ENCODE measurements around the gene TMIGD1. TPM values are rescaled to one million over a fixed set of nuclear protein-coding genes. Genes with fewer than 3 reads are reported as not detected.

TMIGD1 gene
- total and polyA plus RNA-seq, 2 of the 13 experiments (the other 11 are each of a cell fraction or from before 2014, with no cell fraction given), result not detected

GRCh38 chr17:30302241-30302640, 31.6 kb downstream of the TMIGD1 start:
- no peaks in the 10 kb centered on the region for H3K4me1 ChIP-seq (ENCODE audit: insufficient read depth, low read length)
- no peak overlapping the region for H3K4me2 ChIP-seq (ENCODE audit: low read depth, low read length)
- no peak for ATAC-seq
- peaks cover 9% of the 10 kb centered on the region; the same call in 1 of the 2 replicates for H3K9me3 ChIP-seq (ENCODE audit: low read length)
- no TSS peak for BruUV-seq (replicated peaks)
- H2AFZ ChIP-seq (ENCODE audit: low read length), result no peak overlapping the region
- H4K20me1 ChIP-seq (ENCODE audit: insufficient read depth, low read length), result no peaks in the 10 kb centered on the region
- no peak for TF ChIP-seq ZNF572 (CRISPR knock-in tag; IDR thresholded peaks at IDR 0.05)
- TF ChIP-seq ATF3 (CRISPR knock-in tag; IDR thresholded peaks at IDR 0.05), result no peak
- no peak for TF ChIP-seq ZNF879 (CRISPR knock-in tag; IDR thresholded peaks at IDR 0.05)
- TF ChIP-seq ZNF251 (CRISPR knock-in tag; IDR thresholded peaks at IDR 0.05), result no peak
- TF ChIP-seq NR2F2 (IDR thresholded peaks at IDR 0.05; ENCODE audit: borderline replicate concordance, low read depth), result no peak
- no peak for TF ChIP-seq MXD4 (CRISPR knock-in tag; IDR thresholded peaks at IDR 0.05)
- TF ChIP-seq, protein P1, sequence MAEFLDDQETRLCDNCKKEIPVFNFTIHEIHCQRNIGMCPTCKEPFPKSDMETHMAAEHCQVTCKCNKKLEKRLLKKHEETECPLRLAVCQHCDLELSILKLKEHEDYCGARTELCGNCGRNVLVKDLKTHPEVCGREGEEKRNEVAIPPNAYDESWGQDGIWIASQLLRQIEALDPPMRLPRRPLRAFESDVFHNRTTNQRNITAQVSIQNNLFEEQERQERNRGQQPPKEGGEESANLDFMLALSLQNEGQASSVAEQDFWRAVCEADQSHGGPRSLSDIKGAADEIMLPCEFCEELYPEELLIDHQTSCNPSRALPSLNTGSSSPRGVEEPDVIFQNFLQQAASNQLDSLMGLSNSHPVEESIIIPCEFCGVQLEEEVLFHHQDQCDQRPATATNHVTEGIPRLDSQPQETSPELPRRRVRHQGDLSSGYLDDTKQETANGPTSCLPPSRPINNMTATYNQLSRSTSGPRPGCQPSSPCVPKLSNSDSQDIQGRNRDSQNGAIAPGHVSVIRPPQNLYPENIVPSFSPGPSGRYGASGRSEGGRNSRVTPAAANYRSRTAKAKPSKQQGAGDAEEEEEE (CRISPR knock-in tag; IDR thresholded peaks at IDR 0.05; ENCODE audit: borderline replicate concordance), result no peak
- TF ChIP-seq ZNF512B (CRISPR knock-in tag; IDR thresholded peaks at IDR 0.05; ENCODE audit: borderline replicate concordance), result no peak
- no peak for TF ChIP-seq NRL (CRISPR knock-in tag; IDR thresholded peaks at IDR 0.05; ENCODE audit: borderline replicate concordance)
- TF ChIP-seq ZKSCAN1 (IDR thresholded peaks at IDR 0.05; ENCODE audit: low read length), result no peak
- TF ChIP-seq GPBP1L1 (CRISPR knock-in tag; IDR thresholded peaks at IDR 0.05), result no peak
- no peak for TF ChIP-seq IKZF4 (CRISPR knock-in tag; IDR thresholded peaks at IDR 0.05; ENCODE audit: borderline replicate concordance, low read depth, not compliant biosample characterization)
- no peak for TF ChIP-seq CCAR2 (optimal IDR thresholded peaks at IDR 0.05; ENCODE audit: low read depth, low read length)
- TF ChIP-seq TERF1 (CRISPR knock-in tag; IDR thresholded peaks at IDR 0.05), result no peak
- TF ChIP-seq CBX5 (CRISPR knock-in tag; IDR thresholded peaks at IDR 0.05; ENCODE audit: borderline replicate concordance), result no peak
- TF ChIP-seq, protein P2, sequence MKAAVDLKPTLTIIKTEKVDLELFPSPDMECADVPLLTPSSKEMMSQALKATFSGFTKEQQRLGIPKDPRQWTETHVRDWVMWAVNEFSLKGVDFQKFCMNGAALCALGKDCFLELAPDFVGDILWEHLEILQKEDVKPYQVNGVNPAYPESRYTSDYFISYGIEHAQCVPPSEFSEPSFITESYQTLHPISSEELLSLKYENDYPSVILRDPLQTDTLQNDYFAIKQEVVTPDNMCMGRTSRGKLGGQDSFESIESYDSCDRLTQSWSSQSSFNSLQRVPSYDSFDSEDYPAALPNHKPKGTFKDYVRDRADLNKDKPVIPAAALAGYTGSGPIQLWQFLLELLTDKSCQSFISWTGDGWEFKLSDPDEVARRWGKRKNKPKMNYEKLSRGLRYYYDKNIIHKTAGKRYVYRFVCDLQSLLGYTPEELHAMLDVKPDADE (CRISPR knock-in tag; IDR thresholded peaks at IDR 0.05), result no peak
- ChIA-PET POLR2A (no interaction called here), CTCF (ENCODE audit: low intra/inter-chr PET ratio, low total read pairs) (no interaction called here)
- H3K79me2 ChIP-seq (ENCODE audit: insufficient read depth, low read length), result no peaks in the 10 kb centered on the region
- DNase-seq (ENCODE audit: low spot score), result no peak
- in situ Hi-C loops (cut with HindIII; ENCODE audit: extremely low pct_ligation_motif_present, low pct_unique_long_range_greater_than_20kb) (no loop called here), intact Hi-C loops (cut with micrococcal nuclease; ENCODE audit: unreplicated experiment) (no loop called here)
- H3K27ac ChIP-seq (ENCODE audit: extremely low read length, insufficient read depth, low read length), result no peak overlapping the region
- no peaks in the 10 kb centered on the region for H3K36me3 ChIP-seq (replicated peaks in 1 of 2; ENCODE audit: control insufficient read depth in 1 of 2, insufficient read depth in 2 of 2, low read length in 2 of 2)
- WGBS (ENCODE audit: low lambda C conversion rate), result 73% methylated on average over 3 of the region's 3 CpGs
- no peak overlapping the region for H3K4me3 ChIP-seq (replicated peaks in 1 of 3; ENCODE audit: insufficient read depth in 1 of 3, low read depth in 2 of 3, low read length in 3 of 3)
- FAIRE-seq, result no peak
- H3K9ac ChIP-seq (ENCODE audit: insufficient read depth, low read depth, low read length), result no peak overlapping the region
- no peaks in the 10 kb centered on the region for H3K27me3 ChIP-seq (ENCODE audit: control insufficient read depth in 1 of 2, insufficient read depth in 2 of 2, low read length in 2 of 2)
